GM23248 (cell line): Measurements from ENCODE around the gene GTPBP6.

Experiments
- EZH2 ChIP-seq: fragments of 200-600 bp; sonication (generic); IDR thresholded peaks from 2 replicates; pipeline ENCODE4 v1.6.1; 2018; ENCODE audit warnings: antibody characterized with exemption, mild to moderate bottlenecking; ENCODE audit not compliant: insufficient read depth, poor library complexity, severe bottlenecking
- EZH2phosphoT487 ChIP-seq: fragments of 200-600 bp; sonication (generic); IDR thresholded peaks from 2 replicates; pipeline ENCODE4 v1.6.1; 2018; ENCODE audit warnings: antibody characterized with exemption, moderate library complexity, mild to moderate bottlenecking, low read depth; ENCODE audit not compliant: insufficient read depth

GRCh38 chrX:357035-357692, 38.6 kb upstream of the GTPBP6 start:
- TF ChIP-seq EZH2 (no peak), EZH2phosphoT487 (no peak)
